Stimulated activated CD8-positive, alpha-beta memory T cell treated with anti-CD3 and anti-CD28 coated beads, Interleukin-15, amount 100 ng/mL, for 1 hour (primary cell): ENCODE results near the gene XKR7.
"Not testable (repeated sequence)": the region's sequence is repeated elsewhere in the genome, so short reads cannot be mapped to it uniquely, and the experiment has no call there.

Experiments
- DNase-seq: peaks from one replicate; pipeline ENCODE4 v3.0.0-alpha.2; 2020; ENCODE audit warnings: low read depth

XKR7 gene

GRCh38 chr20:31967830-31968249 lies at the start of gene XKR7:
XKR7 (plus strand) TSS chr20:31968151; CDS start chr20:31968176, 25 bp downstream.
- no peak for DNase-seq

- DNase-seq, result no peak
Measured at GRCh38 chr20:31918466-31919105, 49.4 kb upstream of the XKR7 start.

GRCh38 chr20:31919410-31920155 lies 48.4 kb upstream of the XKR7 start:
- no peak for DNase-seq

GRCh38 chr20:31920275-31920855 lies 47.6 kb upstream of the XKR7 start:
- no peak for DNase-seq

- not testable (repeated sequence) for DNase-seq
Measured at GRCh38 chr20:31921480-31921879, 46.5 kb upstream of the XKR7 start.

- no peak for DNase-seq
Measured at GRCh38 chr20:31922181-31922580, 45.8 kb upstream of the XKR7 start.

GRCh38 chr20:31922588-31922987 lies 45.4 kb upstream of the XKR7 start:
- DNase-seq, result no peak

- DNase-seq, result no peak
Measured at GRCh38 chr20:31923388-31924331, 44.3 kb upstream of the XKR7 start.

- DNase-seq, result no peak
Measured at GRCh38 chr20:31924561-31924960, 43.4 kb upstream of the XKR7 start.

GRCh38 chr20:31925631-31926030 lies 42.3 kb upstream of the XKR7 start:
- no peak for DNase-seq

GRCh38 chr20:31926493-31926892 lies 41.5 kb upstream of the XKR7 start:
- no peak for DNase-seq

- DNase-seq, result no peak
Measured at GRCh38 chr20:31927627-31928159, 40.3 kb upstream of the XKR7 start.

GRCh38 chr20:31929631-31930030 lies 38.3 kb upstream of the XKR7 start:
- not testable (repeated sequence) for DNase-seq

GRCh38 chr20:31930779-31931178 lies 37.2 kb upstream of the XKR7 start:
- no peak for DNase-seq

GRCh38 chr20:31933698-31934097 lies 34.3 kb upstream of the XKR7 start:
- DNase-seq, result no peak

- DNase-seq, result no peak
Measured at GRCh38 chr20:31934491-31934890, 33.5 kb upstream of the XKR7 start.

GRCh38 chr20:31934968-31935764 lies 32.8 kb upstream of the XKR7 start:
- no peak for DNase-seq

GRCh38 chr20:31936420-31936819 lies 31.5 kb upstream of the XKR7 start:
- DNase-seq, result no peak

GRCh38 chr20:31937820-31938219 lies 30.1 kb upstream of the XKR7 start:
- no peak for DNase-seq

- no peak for DNase-seq
Measured at GRCh38 chr20:31939661-31940060, 28.3 kb upstream of the XKR7 start.

GRCh38 chr20:31943052-31943471 lies 24.9 kb upstream of the XKR7 start:
- no peak for DNase-seq
